Colon (tissue), 2 donors: Measurements from ENCODE around the gene PCARE.
"Not testable (repeated sequence)": the region's sequence is repeated elsewhere in the genome, so short reads cannot be mapped to it uniquely, and the experiment has no call there.

ENCODE experiments used
- FAIRE-seq: peaks from 2 replicates; lab custom pipeline; 2012; peaks lifted over from hg19 to GRCh38; lab: Jason Lieb, UNC
- donor health status: control.
- donor health status: control.

The PCARE gene

GRCh38 chr2:29096969-29097368 is 22.6 kb upstream of the PCARE start:
- no peak for FAIRE-seq

GRCh38 chr2:29090311-29090710 is 16.0 kb upstream of the PCARE start:
- not testable (repeated sequence) for FAIRE-seq

- no peak for FAIRE-seq
Observed at GRCh38 chr2:29084554-29084953, 10.2 kb upstream of the PCARE start.

GRCh38 chr2:29082804-29083495 is 8.6 kb upstream of the PCARE start:
- FAIRE-seq = no peak

GRCh38 chr2:29080886-29081743 is 6.8 kb upstream of the PCARE start:
- FAIRE-seq = no peak

- FAIRE-seq = no peak
Observed at GRCh38 chr2:29079887-29080286, 5.6 kb upstream of the PCARE start.

- FAIRE-seq = no peak
Observed at GRCh38 chr2:29075894-29076705, 1.8 kb upstream of the PCARE start.

GRCh38 chr2:29073933-29074332 is 390 bp downstream of the PCARE start:
- FAIRE-seq = no peak

- FAIRE-seq = no peak
Observed at GRCh38 chr2:29072971-29073725, 1.2 kb downstream of the PCARE start.

- no peak for FAIRE-seq
Observed at GRCh38 chr2:29072251-29072650, 2.1 kb downstream of the PCARE start.

GRCh38 chr2:29071032-29071975 is 3.0 kb downstream of the PCARE start:
- FAIRE-seq = no peak

- no peak for FAIRE-seq
Observed at GRCh38 chr2:29070526-29070925, 3.8 kb downstream of the PCARE start.

- no peak for FAIRE-seq
Observed at GRCh38 chr2:29068513-29068912, 5.8 kb downstream of the PCARE start.

GRCh38 chr2:29066997-29067605 is 7.2 kb downstream of the PCARE start:
- no peak for FAIRE-seq

- no peak for FAIRE-seq
Observed at GRCh38 chr2:29066271-29066860, 8.0 kb downstream of the PCARE start.

- FAIRE-seq = no peak
Observed at GRCh38 chr2:29065068-29065811, 9.1 kb downstream of the PCARE start.

GRCh38 chr2:29064746-29065067 is 9.6 kb downstream of the PCARE start:
- no peak for FAIRE-seq

GRCh38 chr2:29064346-29064715 is 10.0 kb downstream of the PCARE start:
- FAIRE-seq = no peak

- no peak for FAIRE-seq
Observed at GRCh38 chr2:29063646-29064345, 10.5 kb downstream of the PCARE start.
